ENCODE results near the gene CPNE5. TPM values are rescaled to one million over a fixed set of nuclear protein-coding genes. Genes with fewer than 3 reads are reported as not detected.

The CPNE5 gene
- polyA plus RNA-seq, 4 donors = 2.0 to 10.8 (median 4.1) TPM

DNA sequence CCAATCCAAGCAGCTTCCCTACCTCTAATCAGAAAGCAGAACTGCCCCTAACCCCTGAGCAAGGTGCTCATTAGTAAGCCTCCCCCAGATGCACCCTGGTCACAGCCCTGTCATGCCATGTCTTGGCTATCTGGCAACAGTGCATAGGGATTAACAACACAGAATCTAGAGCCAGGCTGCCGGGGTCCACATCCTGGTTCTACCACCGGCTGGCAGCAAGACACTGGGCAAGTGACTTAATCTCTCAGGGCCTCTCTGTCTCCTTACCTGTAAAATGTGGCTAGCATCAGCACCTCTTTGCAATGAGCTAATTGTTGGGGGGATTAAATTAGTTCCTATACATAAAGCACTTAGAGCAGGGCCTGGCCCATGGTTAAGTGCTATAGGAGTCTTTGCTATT is 68.1 kb downstream of the CPNE5 start:
- DNase-seq = no peak
- 90 to 93% (median 91%) methylated on average over 2 of the region's 2 CpGs for WGBS, 3 donors
- Histone ChIP-seq H3K9me3 (ENCODE audit: control insufficient read depth in 2 of 2, insufficient read depth in 1 of 2, low read depth in 1 of 2, low read length in 1 of 2) (no peaks in the 10 kb centered on the region), H3K27ac (ENCODE audit: low read depth in 1 of 3, low read length in 2 of 3) (no peak overlapping the region), H3K4me1 (ENCODE audit: control insufficient read depth in 3 of 3, insufficient read depth in 2 of 3, low read depth in 1 of 3, low read length in 2 of 3) (no peaks in the 10 kb centered on the region), H3K27me3 (ENCODE audit: control insufficient read depth in 3 of 3, insufficient read depth in 3 of 3, low read length in 3 of 3) (no peaks in the 10 kb centered on the region), H3K36me3 (ENCODE audit: control insufficient read depth in 3 of 3, insufficient read depth in 2 of 3, low read depth in 1 of 3, low read length in 3 of 3) (no peaks in the 10 kb centered on the region), H3K4me3 (ENCODE audit: low read depth in 1 of 3, low read length in 3 of 3) (no peak overlapping the region)
- no peak for FAIRE-seq

DNA sequence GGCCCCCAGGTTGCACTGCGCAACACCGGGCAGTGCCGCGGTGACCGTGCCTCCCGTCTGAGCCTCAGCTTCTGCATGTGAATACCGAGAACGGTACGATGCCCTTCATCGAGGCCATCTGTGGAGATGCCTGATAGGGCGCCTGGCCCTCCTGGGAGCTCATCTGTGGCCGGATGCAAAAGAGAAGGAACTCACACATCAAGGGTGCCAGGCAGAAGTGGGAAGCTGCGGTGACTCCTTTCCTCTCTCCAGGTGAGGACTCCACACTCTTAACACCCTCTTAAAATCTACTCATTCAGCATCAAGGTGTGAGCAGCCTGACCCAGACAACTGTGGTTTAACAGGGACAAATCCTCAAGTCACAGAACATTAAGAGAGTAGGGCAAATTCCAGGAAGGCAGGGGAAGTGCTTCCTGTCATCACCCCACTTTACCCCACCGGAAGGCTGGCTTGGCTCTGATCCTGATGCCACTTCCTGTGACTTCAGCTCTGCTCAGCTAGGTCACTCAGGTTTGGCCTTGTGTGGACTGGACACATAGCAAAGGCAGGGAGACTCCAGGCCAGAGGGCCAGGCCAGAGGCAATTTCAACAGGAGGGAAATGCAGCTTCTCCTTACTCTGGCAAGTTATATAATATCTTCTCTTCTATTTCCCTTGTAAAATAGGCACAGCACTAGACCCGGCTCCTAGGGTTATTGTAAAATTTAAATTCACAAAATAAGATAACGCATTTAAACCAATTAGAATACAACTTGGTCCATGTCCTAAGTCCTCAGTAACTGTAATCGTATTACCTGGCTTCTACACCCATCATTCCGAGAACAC is 69.4 kb downstream of the CPNE5 start:
- H3K27ac ChIP-seq (ENCODE audit: low read depth in 1 of 3, low read length in 2 of 3) = peak overlapping the region in 1 of 3 donors; percentile 59
- H3K36me3 ChIP-seq (ENCODE audit: control insufficient read depth in 3 of 3, insufficient read depth in 2 of 3, low read depth in 1 of 3, low read length in 3 of 3) = no peaks in the 10 kb centered on the region
- DNase-seq = peak in 1 of 2 donors; percentile 44
- no peaks in the 10 kb centered on the region for H3K9me3 ChIP-seq (ENCODE audit: control insufficient read depth in 2 of 2, insufficient read depth in 1 of 2, low read depth in 1 of 2, low read length in 1 of 2)
- no peaks in the 10 kb centered on the region for H3K27me3 ChIP-seq (ENCODE audit: control insufficient read depth in 3 of 3, insufficient read depth in 3 of 3, low read length in 3 of 3)
- FAIRE-seq = no peak
- 69 to 85% (median 77%) methylated on average over 18 of the region's 18 CpGs for WGBS, 3 donors
- peaks cover 0 to 9% (median 0%) of the 10 kb centered on the region in 3 donors for H3K4me1 ChIP-seq (ENCODE audit: control insufficient read depth in 3 of 3, insufficient read depth in 2 of 3, low read depth in 1 of 3, low read length in 2 of 3)
- H3K4me3 ChIP-seq (ENCODE audit: low read depth in 1 of 3, low read length in 3 of 3) = no peak overlapping the region

DNA sequence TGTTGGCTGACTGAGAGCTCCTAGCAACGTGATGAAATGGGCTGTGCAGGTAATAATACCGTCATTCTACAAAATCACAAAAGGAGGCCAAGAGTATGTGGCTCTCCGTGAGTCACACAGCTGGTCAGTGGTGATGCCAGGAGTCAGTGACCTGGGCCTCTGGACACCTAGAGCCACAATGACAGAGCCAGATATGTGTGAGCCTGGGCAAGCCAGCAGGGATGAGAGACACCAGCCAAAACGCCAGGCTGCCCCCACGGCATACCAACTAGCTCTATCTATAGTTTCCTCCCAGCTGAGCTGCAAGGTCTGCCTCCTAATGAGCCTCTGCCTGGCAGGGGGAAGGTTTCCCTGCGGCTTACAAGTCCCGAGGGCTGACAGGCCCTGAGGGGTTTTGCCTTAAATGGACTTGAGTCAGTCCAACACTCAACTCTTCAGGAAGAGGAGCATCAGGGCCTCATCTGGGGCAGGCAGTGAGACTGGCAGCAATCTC is 70.0 kb downstream of the CPNE5 start:
- FAIRE-seq = no peak

DNA sequence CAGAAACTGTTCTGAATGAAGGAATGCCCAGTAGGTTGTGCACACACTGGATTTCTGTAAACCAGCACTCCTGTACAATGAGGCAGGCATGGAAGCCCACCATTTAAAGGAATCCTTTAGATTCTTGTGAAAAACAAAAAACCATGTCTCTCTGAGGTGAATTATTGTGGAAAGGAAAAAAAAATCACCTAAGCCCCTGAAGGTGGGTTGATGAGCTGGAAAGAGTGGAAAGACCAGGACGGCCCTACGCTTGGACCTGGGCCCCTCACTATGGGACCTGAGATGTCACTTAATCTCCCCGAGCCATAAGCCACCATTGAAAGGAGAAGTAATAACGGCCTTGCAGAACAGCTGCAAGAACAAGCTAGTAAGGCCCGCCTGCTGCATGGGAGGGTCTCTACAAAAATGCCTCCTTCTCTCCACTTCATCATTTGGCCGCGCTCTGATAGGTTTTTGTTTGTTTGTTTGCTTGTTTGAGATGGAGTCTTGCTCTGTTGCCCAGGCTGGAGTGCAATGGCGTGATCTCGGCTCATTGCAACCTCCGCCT is 72.8 kb downstream of the CPNE5 start:
- no peak overlapping the region for H3K27ac ChIP-seq (ENCODE audit: low read depth in 1 of 3, low read length in 2 of 3)
- H3K27me3 ChIP-seq (ENCODE audit: control insufficient read depth in 3 of 3, insufficient read depth in 3 of 3, low read length in 3 of 3) = no peaks in the 10 kb centered on the region
- no peaks in the 10 kb centered on the region for H3K36me3 ChIP-seq (ENCODE audit: control insufficient read depth in 3 of 3, insufficient read depth in 2 of 3, low read depth in 1 of 3, low read length in 3 of 3)
- no peak overlapping the region for H3K4me3 ChIP-seq (ENCODE audit: low read depth in 1 of 3, low read length in 3 of 3)
- whole genome bisulfite sequencing, 3 donors = 90 to 95% (median 92%) methylated on average over 10 of the region's 10 CpGs
- no peak for DNase-seq
- no peak for FAIRE-seq
- H3K4me1 ChIP-seq (ENCODE audit: control insufficient read depth in 3 of 3, insufficient read depth in 2 of 3, low read depth in 1 of 3, low read length in 2 of 3) = peaks cover 0 to 9% (median 0%) of the 10 kb centered on the region in 3 donors
- no peaks in the 10 kb centered on the region for H3K9me3 ChIP-seq (ENCODE audit: control insufficient read depth in 2 of 2, insufficient read depth in 1 of 2, low read depth in 1 of 2, low read length in 1 of 2)

More for the DNA sequence above, 70.0 kb downstream of the CPNE5 start:
- Histone ChIP-seq H3K27ac (ENCODE audit: low read depth in 1 of 3, low read length in 2 of 3) (peak overlapping the region in 1 of 3 donors; percentile 59), H3K27me3 (ENCODE audit: control insufficient read depth in 3 of 3, insufficient read depth in 3 of 3, low read length in 3 of 3) (no peaks in the 10 kb centered on the region), H3K36me3 (ENCODE audit: control insufficient read depth in 3 of 3, insufficient read depth in 2 of 3, low read depth in 1 of 3, low read length in 3 of 3) (no peaks in the 10 kb centered on the region), H3K4me3 (ENCODE audit: low read depth in 1 of 3, low read length in 3 of 3) (no peak overlapping the region), H3K4me1 (ENCODE audit: control insufficient read depth in 3 of 3, insufficient read depth in 2 of 3, low read depth in 1 of 3, low read length in 2 of 3) (peaks cover 0 to 9% (median 0%) of the 10 kb centered on the region in 3 donors), H3K9me3 (ENCODE audit: control insufficient read depth in 2 of 2, insufficient read depth in 1 of 2, low read depth in 1 of 2, low read length in 1 of 2) (no peaks in the 10 kb centered on the region)
- no peak for DNase-seq
- 68 to 84% (median 78%) methylated on average over 7 of the region's 7 CpGs for WGBS, 3 donors

DNA sequence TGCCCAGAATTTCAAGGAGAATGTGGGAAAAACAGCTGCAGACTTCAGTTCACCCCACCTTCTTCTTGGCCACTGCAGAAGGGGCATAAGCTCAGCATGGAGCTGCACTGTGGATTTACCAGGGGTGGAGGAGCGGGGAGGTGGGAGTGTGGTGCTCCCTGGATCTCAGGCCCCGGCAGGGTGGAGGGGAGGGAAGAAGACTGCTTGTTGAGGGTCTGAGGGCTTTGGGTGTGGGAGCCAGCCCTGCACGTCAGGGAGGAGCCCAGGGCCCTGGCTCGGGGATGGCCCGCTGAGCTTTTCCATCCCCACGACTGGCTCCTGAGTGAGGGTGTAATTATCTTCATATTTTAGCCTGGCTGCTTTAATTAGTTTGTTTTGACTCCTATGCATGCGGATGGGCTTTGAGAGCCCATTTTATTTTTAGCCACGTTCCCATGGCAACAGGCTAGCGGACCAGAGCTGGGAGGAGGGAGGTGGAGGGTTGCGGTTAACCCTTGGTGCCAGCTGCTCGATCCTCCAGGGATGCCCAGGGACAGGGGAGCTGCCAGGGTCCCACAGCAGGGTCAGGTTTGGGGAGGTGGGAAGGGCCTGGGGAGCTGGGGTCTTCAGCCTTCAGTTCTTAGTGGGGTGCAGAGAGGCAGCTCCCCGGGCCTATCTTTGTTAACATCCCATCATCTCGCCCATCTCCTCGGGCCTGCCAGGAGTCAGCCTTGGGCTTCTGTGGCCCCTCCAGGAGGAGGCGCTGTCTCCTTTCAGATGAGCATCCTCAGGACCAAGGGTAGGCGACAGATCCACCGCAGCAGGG is 73.4 kb downstream of the CPNE5 start:
- Histone ChIP-seq H3K27ac (ENCODE audit: low read depth in 1 of 3, low read length in 2 of 3) (no peak overlapping the region), H3K27me3 (ENCODE audit: control insufficient read depth in 3 of 3, insufficient read depth in 3 of 3, low read length in 3 of 3) (no peaks in the 10 kb centered on the region), H3K4me3 (ENCODE audit: low read depth in 1 of 3, low read length in 3 of 3) (no peak overlapping the region), H3K4me1 (ENCODE audit: control insufficient read depth in 3 of 3, insufficient read depth in 2 of 3, low read depth in 1 of 3, low read length in 2 of 3) (peaks cover 0 to 9% (median 0%) of the 10 kb centered on the region in 3 donors), H3K9me3 (ENCODE audit: control insufficient read depth in 2 of 2, insufficient read depth in 1 of 2, low read depth in 1 of 2, low read length in 1 of 2) (no peaks in the 10 kb centered on the region), H3K36me3 (ENCODE audit: control insufficient read depth in 3 of 3, insufficient read depth in 2 of 3, low read depth in 1 of 3, low read length in 3 of 3) (no peaks in the 10 kb centered on the region)
- DNase-seq (peak; percentile 85 to 90), FAIRE-seq (no peak)
- 34 to 41% (median 37%) methylated on average over 17 of the region's 17 CpGs for WGBS, 3 donors

DNA sequence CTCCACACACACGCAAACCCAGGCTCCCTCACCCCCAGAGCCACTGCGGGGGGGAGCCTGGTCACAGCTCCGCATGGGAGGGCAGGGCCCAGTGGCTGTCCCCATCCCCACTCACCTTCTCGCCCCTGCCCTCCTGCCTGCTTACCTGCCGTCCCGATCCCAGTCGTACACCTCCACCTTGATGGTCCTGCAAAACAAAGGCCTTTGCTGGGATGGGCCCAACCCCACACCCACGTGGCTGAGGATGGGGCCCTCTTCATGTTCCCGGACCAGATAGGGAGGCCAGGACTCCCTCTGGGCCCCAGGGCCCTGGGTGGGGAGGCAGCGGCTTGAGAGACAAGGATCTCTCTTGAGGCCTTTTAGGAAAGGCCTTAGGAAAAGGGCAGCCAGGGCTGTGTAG is 74.1 kb downstream of the CPNE5 start:
- Histone ChIP-seq H3K9me3 (ENCODE audit: control insufficient read depth in 2 of 2, insufficient read depth in 1 of 2, low read depth in 1 of 2, low read length in 1 of 2) (no peaks in the 10 kb centered on the region), H3K4me3 (ENCODE audit: low read depth in 1 of 3, low read length in 3 of 3) (no peak overlapping the region), H3K27me3 (ENCODE audit: control insufficient read depth in 3 of 3, insufficient read depth in 3 of 3, low read length in 3 of 3) (no peaks in the 10 kb centered on the region), H3K27ac (ENCODE audit: low read depth in 1 of 3, low read length in 2 of 3) (no peak overlapping the region), H3K4me1 (ENCODE audit: control insufficient read depth in 3 of 3, insufficient read depth in 2 of 3, low read depth in 1 of 3, low read length in 2 of 3) (peaks cover 0 to 9% (median 0%) of the 10 kb centered on the region in 3 donors), H3K36me3 (ENCODE audit: control insufficient read depth in 3 of 3, insufficient read depth in 2 of 3, low read depth in 1 of 3, low read length in 3 of 3) (no peaks in the 10 kb centered on the region)
- FAIRE-seq (no peak), DNase-seq (no peak)
- WGBS, 3 donors = 75 to 77% (median 76%) methylated on average over 10 of the region's 10 CpGs

DNA sequence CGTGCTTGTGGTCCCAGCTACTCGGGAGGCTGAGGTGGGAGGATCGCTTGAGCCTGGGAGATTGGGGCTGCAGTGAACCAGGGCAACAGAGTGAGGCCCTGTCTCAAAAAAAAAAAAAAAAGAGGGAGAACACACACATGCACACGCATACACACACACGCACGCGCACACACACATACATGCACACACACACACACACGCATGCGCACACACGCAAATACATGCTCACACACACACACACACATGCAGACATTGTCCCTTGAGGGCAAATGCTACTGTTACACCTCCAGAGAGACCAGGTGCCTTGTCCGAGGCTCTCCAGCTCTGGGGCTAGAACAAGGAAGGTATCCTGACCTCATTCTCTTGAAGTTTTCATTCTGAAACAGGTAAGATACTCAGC is 77.1 kb downstream of the CPNE5 start:
- H3K36me3 ChIP-seq (ENCODE audit: control insufficient read depth in 3 of 3, insufficient read depth in 2 of 3, low read depth in 1 of 3, low read length in 3 of 3) = no peaks in the 10 kb centered on the region
- H3K4me3 ChIP-seq (ENCODE audit: low read depth in 1 of 3, low read length in 3 of 3) = no peak overlapping the region
- DNase-seq (no peak), FAIRE-seq (no peak)
- no peaks in the 10 kb centered on the region for H3K9me3 ChIP-seq (ENCODE audit: control insufficient read depth in 2 of 2, insufficient read depth in 1 of 2, low read depth in 1 of 2, low read length in 1 of 2)
- 94 to 97% (median 95%) methylated on average over 11 of the region's 11 CpGs for WGBS, 3 donors
- H3K4me1 ChIP-seq (ENCODE audit: control insufficient read depth in 3 of 3, insufficient read depth in 2 of 3, low read depth in 1 of 3, low read length in 2 of 3) = peaks cover 0 to 12% (median 0%) of the 10 kb centered on the region in 3 donors
- no peaks in the 10 kb centered on the region for H3K27me3 ChIP-seq (ENCODE audit: control insufficient read depth in 3 of 3, insufficient read depth in 3 of 3, low read length in 3 of 3)
- H3K27ac ChIP-seq (ENCODE audit: low read depth in 1 of 3, low read length in 2 of 3) = no peak overlapping the region

DNA sequence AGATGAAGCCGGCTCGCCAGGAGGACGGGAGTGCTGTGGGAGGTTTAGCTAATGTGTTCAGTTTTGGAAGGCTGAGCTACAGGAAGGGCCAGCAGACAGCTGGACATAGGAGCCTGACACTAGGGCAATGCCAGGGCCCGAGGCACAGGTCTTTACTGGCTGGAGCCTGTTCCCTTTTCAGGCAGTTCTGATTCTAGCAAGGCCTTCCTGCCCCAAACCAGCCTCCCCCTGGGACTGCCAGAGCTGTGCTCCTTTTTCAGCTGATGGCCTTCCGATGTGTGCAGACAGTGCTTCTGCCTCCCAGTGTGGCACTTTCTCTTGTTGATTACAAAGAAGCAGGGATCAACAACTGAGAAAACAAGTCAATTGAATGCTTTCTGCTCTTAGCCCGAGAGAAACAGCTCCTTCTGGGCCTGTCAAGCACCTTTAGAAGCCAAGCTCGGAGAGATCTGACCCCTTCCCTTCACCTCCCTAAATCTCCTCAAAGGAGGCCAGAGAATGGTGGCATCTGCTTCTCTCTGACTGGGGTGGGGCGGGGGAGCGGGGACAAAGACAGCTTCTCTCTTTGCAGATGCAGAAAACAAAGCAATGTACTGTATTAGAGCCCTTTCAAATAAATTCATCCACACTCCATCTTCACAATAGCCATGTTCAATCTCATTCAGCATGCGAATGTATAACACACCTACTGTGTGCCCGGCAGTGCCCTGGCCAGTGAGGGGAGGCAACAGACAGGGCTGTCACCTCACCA is 78.4 kb downstream of the CPNE5 start:
- no peak for DNase-seq
- Histone ChIP-seq H3K4me3 (ENCODE audit: low read depth in 1 of 3, low read length in 3 of 3) (no peak overlapping the region), H3K27me3 (ENCODE audit: control insufficient read depth in 3 of 3, insufficient read depth in 3 of 3, low read length in 3 of 3) (no peaks in the 10 kb centered on the region), H3K9me3 (ENCODE audit: control insufficient read depth in 2 of 2, insufficient read depth in 1 of 2, low read depth in 1 of 2, low read length in 1 of 2) (no peaks in the 10 kb centered on the region), H3K36me3 (ENCODE audit: control insufficient read depth in 3 of 3, insufficient read depth in 2 of 3, low read depth in 1 of 3, low read length in 3 of 3) (no peaks in the 10 kb centered on the region), H3K4me1 (ENCODE audit: control insufficient read depth in 3 of 3, insufficient read depth in 2 of 3, low read depth in 1 of 3, low read length in 2 of 3) (peaks cover 3 to 10% (median 4%) of the 10 kb centered on the region in 3 donors), H3K27ac (ENCODE audit: low read depth in 1 of 3, low read length in 2 of 3) (no peak overlapping the region)
- no peak for FAIRE-seq
- 89 to 90% (median 89%) methylated on average over 11 of the region's 11 CpGs for WGBS, 3 donors

Data from small intestine (tissue), 7 donors.